Activated T-cell treated with anti-CD3 and anti-CD28 coated beads, Interleukin-2, amount 50 U/mL, for 24 hours (primary cell): ENCODE measurements around the gene CTDSPL.
"Not testable (repeated sequence)": the region's sequence is repeated elsewhere in the genome, so short reads cannot be mapped to it uniquely, and the experiment has no call there.

Experiments used
- DNase-seq: peaks from one replicate; pipeline ENCODE4 v3.0.0-alpha.2; 2020
- H3K27ac Mint-ChIP-seq: 2 replicates; pipeline ENCODE4 v1.8.0; 2020; ENCODE audit warnings: mild to moderate bottlenecking, mixed read lengths
- H3K27me3 Mint-ChIP-seq: 2 replicates; pipeline ENCODE4 v1.8.0; 2020; ENCODE audit warnings: mixed read lengths
- H3K36me3 Mint-ChIP-seq: 2 replicates; pipeline ENCODE4 v1.8.0; 2020; ENCODE audit warnings: low read depth, mixed read lengths
- H3K4me1 Mint-ChIP-seq: 2 replicates; pipeline ENCODE4 v1.8.0; 2020; ENCODE audit warnings: low read depth, mixed read lengths
- H3K4me3 Mint-ChIP-seq: 2 replicates; pipeline ENCODE4 v1.8.0; 2020; ENCODE audit warnings: mild to moderate bottlenecking, moderate library complexity, mixed read lengths
- H3K9me3 Mint-ChIP-seq: 2 replicates; pipeline ENCODE4 v1.8.0; 2020; ENCODE audit warnings: mixed read lengths

CTDSPL gene

DNA sequence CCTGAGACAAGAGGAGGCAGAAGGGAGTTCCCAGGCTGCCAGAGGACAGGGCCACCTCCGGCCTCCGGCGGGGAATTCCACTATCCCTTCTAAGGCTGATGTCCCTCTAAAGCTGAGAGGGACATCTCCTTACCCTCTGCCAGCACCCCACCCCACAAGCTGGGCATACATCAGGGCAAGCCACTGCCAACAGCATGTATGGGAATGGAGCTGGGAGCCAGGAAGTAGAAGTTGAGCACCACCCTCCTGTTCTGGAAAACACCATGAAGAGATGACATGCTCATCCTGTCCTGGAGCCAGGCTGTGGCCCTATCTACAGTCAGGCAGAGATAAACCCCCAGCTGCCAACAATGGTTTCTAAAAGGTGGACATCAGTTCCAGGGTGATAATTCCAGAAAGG, 160.6 kb downstream of the CTDSPL start:
- H3K27me3 Mint-ChIP-seq: no peaks in the 10 kb centered on the region
- no peak for DNase-seq
- H3K9me3 Mint-ChIP-seq: no peaks in the 10 kb centered on the region
- H3K4me3 Mint-ChIP-seq: no peak overlapping the region
- H3K4me1 Mint-ChIP-seq: peaks cover 38% of the 10 kb centered on the region
- no peak overlapping the region for H3K27ac Mint-ChIP-seq
- H3K36me3 Mint-ChIP-seq: peaks cover 17% of the 10 kb centered on the region

DNA sequence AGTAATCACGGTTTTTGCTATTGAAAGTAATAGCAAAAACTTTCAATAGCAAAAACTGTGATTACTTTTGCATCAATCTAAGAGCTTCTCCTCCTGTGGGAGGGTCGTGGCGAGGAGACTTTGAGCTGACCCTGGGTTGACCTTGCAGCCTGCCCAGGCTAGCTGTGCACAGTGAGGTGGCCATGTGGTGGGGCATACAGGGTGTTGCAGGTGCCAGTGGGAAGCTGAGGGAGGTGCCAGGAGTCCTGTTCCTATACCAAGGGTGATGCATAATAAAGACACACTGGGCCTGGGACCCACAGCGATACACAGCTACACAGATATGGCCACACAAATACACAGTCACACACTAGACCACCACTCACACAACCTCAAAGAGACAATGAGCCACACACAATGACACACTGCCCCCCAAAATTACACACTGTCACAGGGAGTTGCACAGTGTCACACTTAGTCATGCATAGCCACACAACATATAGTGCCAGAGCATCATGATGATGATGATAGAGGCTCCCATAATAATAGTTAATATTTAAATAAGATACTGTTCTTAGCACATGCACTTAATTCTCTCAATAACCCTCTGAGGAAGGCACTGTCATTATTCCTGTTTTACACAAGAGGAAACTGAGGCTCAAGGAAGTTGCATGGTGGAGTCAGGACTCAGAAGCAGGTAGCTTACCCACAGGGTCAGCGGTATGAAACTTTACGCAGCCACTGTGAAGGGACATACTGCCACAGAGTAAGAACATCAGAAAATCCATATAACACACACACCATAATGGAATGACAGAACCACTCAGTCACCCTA, 161.4 kb downstream of the CTDSPL start:
- peak overlapping the region; percentile 80 for H3K4me3 Mint-ChIP-seq
- peak overlapping the region; percentile 94 for H3K27ac Mint-ChIP-seq
- DNase-seq: peak; percentile 31
- H3K36me3 Mint-ChIP-seq: peaks cover 10% of the 10 kb centered on the region
- no peaks in the 10 kb centered on the region for H3K9me3 Mint-ChIP-seq
- H3K27me3 Mint-ChIP-seq: no peaks in the 10 kb centered on the region
- H3K4me1 Mint-ChIP-seq: peaks cover 38% of the 10 kb centered on the region

- DNase-seq: no peak
- H3K4me1 Mint-ChIP-seq: peaks cover 54% of the 10 kb centered on the region
- no peak overlapping the region for H3K4me3 Mint-ChIP-seq
- no peak overlapping the region for H3K27ac Mint-ChIP-seq
- peaks cover 15% of the 10 kb centered on the region for H3K27me3 Mint-ChIP-seq
- H3K9me3 Mint-ChIP-seq: no peaks in the 10 kb centered on the region
- no peaks in the 10 kb centered on the region for H3K36me3 Mint-ChIP-seq
These were observed 165.2 kb downstream of the CTDSPL start for GRCh38 chr3:38026856-38027255.

DNA sequence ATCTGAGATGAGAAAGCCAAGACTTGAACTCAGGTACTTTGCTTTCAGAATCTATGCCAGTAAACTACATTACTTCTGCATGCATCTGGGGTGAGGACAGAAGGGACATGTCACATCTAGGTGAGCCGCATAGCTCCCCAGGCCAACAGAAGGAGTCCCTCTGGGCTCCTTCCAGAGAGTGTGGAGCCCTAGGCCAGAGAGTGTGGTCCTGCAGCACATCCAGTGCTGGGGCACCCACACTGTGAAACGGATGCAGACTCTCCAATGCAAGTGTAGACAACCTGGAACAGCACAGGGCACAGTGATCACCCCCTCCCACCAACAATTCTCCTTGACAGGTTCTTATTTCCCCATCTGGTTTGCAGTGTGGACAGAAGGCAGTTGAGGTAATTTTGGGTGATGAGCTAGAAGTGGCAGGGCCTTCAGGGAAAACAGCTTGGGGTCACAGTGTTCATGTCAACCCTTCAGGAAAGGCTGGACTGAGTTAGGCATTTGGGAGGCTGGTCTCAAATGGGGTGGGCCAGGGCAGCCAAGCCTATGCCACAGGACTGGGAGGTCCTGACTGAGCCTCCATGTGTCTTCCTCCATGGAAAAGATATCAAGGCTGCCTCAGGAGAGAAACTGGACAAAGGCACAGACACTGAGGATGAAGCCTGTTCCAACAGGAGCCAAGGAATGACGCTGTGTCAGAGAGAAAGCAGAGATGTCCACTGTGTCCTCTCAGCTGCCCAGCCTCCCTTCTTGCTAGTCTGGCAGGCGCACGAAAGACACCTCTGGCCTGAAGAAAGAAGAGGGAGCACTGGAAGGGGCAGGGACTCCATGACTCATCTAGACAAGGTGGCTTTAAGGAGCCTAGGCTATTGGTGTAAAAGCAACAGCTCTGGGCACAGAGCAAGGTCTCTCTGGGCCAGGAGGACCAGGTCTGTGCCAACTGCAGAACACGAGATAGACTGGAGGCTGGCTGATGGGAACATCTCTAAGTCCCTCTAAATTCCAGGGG, 166.1 kb downstream of the CTDSPL start:
- no peak for DNase-seq
- Mint-ChIP-seq H3K9me3 (no peaks in the 10 kb centered on the region), H3K36me3 (no peaks in the 10 kb centered on the region), H3K27ac (no peak overlapping the region), H3K4me1 (peaks cover 49% of the 10 kb centered on the region), H3K4me3 (peak overlapping the region; percentile 20), H3K27me3 (peaks cover 15% of the 10 kb centered on the region)

- no peak overlapping the region for H3K27ac Mint-ChIP-seq
These were observed 167.1 kb downstream of the CTDSPL start for GRCh38 chr3:38028621-38029361.

DNA sequence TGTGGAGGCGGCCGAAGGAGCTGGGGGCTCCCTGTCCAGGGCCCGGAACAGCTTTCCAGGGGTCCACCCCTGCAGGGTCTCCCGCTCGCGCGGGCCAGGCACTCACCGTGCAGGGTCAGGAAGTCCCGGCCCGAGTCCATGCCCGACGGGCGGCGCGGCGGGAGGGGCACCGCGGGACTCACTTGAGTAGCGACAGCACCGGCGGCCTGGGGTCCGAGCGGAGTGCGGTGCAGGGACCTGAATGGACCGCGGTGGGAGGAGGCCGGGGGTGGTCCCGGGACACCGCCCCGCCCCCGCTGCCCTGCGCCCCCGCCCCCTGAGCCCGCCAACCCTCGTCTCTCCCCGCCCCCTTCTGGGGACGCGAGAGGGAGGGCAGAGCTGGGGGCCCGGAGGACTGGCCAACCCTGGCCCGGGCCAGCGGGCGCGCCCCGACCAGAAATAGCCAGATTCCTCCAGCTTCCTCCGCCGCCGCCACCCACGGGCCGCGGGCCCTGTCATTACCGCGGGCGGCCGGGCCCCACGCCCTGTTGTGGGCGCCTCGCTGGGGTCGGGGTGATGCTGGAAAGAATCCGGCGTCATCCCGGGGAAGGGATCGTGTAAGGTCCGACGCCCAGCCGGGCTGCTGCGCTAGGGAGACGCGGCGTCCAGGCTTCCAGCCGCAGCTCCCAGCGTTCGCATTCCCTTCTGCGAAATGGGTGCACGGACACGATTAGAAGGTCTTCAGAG, 167.9 kb downstream of the CTDSPL start, which contains the start of gene PLCD1:
Gene PLCD1, minus strand, starts transcription at position 243 of the 726 bp plus-strand sequence. Its CDS starts 103 bp downstream, at position 140.
- DNase-seq: peak; percentile 56
- peak within 1 kb of the TSS; percentile 29 for H3K4me3 Mint-ChIP-seq
- H3K36me3 Mint-ChIP-seq: no peaks in the 10 kb centered on the region
- H3K4me1 Mint-ChIP-seq: peaks cover 33% of the 10 kb centered on the region
- no peak within 1 kb of the TSS for H3K27ac Mint-ChIP-seq
- peaks cover 19% of the 10 kb centered on the region for H3K27me3 Mint-ChIP-seq
- no peaks in the 10 kb centered on the region for H3K9me3 Mint-ChIP-seq

More at GRCh38 chr3:38028621-38029361, 167.1 kb downstream of the CTDSPL start:
- Mint-ChIP-seq H3K9me3 (no peaks in the 10 kb centered on the region), H3K4me1 (peaks cover 41% of the 10 kb centered on the region), H3K36me3 (no peaks in the 10 kb centered on the region), H3K27me3 (peaks cover 19% of the 10 kb centered on the region), H3K4me3 (peak overlapping the region; percentile 20)
- DNase-seq: no peak

- DNase-seq: no peak
- Mint-ChIP-seq H3K36me3 (no peaks in the 10 kb centered on the region), H3K27ac (no peak overlapping the region), H3K4me3 (peak overlapping the region; percentile 29), H3K27me3 (peaks cover 19% of the 10 kb centered on the region), H3K9me3 (no peaks in the 10 kb centered on the region), H3K4me1 (peaks cover 25% of the 10 kb centered on the region)
These were observed 168.7 kb downstream of the CTDSPL start for GRCh38 chr3:38030126-38031021.

- DNase-seq: peak; percentile 65
- peaks cover 19% of the 10 kb centered on the region for H3K4me1 Mint-ChIP-seq
- H3K36me3 Mint-ChIP-seq: no peaks in the 10 kb centered on the region
- H3K27ac Mint-ChIP-seq: peak overlapping the region; percentile 35
- no peak overlapping the region for H3K4me3 Mint-ChIP-seq
- H3K27me3 Mint-ChIP-seq: peaks cover 19% of the 10 kb centered on the region
- no peaks in the 10 kb centered on the region for H3K9me3 Mint-ChIP-seq
These were observed 169.6 kb downstream of the CTDSPL start for GRCh38 chr3:38031022-38031994.

DNA sequence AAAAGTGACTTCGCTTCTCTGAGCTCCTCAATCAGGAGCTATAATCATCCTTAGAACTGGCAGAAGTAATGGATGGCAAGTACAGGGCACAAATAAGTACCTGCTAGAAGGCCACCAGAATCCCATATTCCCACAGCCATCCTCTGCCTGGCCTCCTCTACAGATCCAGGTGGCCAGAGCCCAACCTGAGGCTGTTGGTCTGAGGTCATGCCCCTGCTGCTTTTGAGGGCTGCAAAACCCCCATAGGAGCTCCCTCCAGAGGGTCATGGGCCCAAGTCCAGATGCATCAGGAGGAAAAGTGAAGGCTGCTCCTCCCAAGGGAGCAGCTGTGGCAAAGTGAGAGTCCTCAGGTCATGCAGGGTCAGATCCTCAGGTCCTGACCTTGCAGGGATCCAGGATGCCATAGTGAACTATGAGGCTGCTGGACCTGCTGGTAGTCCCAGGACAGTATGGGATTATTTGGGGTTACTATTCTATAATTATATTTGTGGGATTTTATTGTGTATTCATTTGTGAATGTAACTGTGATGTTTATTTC, 170.7 kb downstream of the CTDSPL start:
- peaks cover 19% of the 10 kb centered on the region for H3K27me3 Mint-ChIP-seq
- no peaks in the 10 kb centered on the region for H3K36me3 Mint-ChIP-seq
- H3K27ac Mint-ChIP-seq: no peak overlapping the region
- H3K4me1 Mint-ChIP-seq: peaks cover 18% of the 10 kb centered on the region
- no peak for DNase-seq
- no peak overlapping the region for H3K4me3 Mint-ChIP-seq
- no peaks in the 10 kb centered on the region for H3K9me3 Mint-ChIP-seq

GRCh38 chr3:38033586-38033985, 171.9 kb downstream of the CTDSPL start:
- Mint-ChIP-seq H3K4me1 (peaks cover 29% of the 10 kb centered on the region), H3K27me3 (peaks cover 14% of the 10 kb centered on the region)
- not testable (repeated sequence) for H3K36me3 Mint-ChIP-seq, H3K4me3 Mint-ChIP-seq, H3K9me3 Mint-ChIP-seq, DNase-seq, H3K27ac Mint-ChIP-seq
